Measurements from ENCODE around the gene FSTL4. TPM values are rescaled to one million over a fixed set of nuclear protein-coding genes. Genes with fewer than 3 reads are reported as not detected.

FSTL4 gene
- total RNA-seq, 4 donors from 2014 or later: 5.1 to 8.3 (median 6.0) TPM

- intact Hi-C loops (cut with DNase I; ENCODE audit: low total_unique reads): no loop called here
- TF ChIP-seq POLR2A (IDR thresholded peaks at IDR 0.05): no peak
- TF ChIP-seq CTCF (IDR thresholded peaks at IDR 0.05): no peak
- H3K4me3 ChIP-seq (ENCODE audit: low read depth, poor library complexity, severe bottlenecking): no peak overlapping the region
- DNase-seq (ENCODE audit: low spot score in 2 of 2): peak in 1 of 2 donors; percentile 52
- WGBS, 2 donors: 75 to 88% methylated on average over 7 to 9 of the region's 9 CpGs
Measured at GRCh38 chr5:133240425-133241091, 371.8 kb downstream of the FSTL4 start.

- no peak for TF ChIP-seq CTCF (IDR thresholded peaks at IDR 0.05)
- TF ChIP-seq POLR2A (IDR thresholded peaks at IDR 0.05): no peak
- intact Hi-C loops (cut with DNase I; ENCODE audit: low total_unique reads): no loop called here
- H3K4me3 ChIP-seq (ENCODE audit: low read depth, poor library complexity, severe bottlenecking): no peak overlapping the region
- no peak for DNase-seq (ENCODE audit: low spot score in 2 of 2)
- 91 to 95% methylated on average over 27 to 31 of the region's 35 CpGs for WGBS, 2 donors
Measured at GRCh38 chr5:133238426-133239205, 373.7 kb downstream of the FSTL4 start.

- TF ChIP-seq POLR2A (IDR thresholded peaks at IDR 0.05) (no peak), CTCF (IDR thresholded peaks at IDR 0.05) (no peak)
Measured at GRCh38 chr5:133236976-133237375, 375.4 kb downstream of the FSTL4 start.

GRCh38 chr5:133236541-133236951 is 375.8 kb downstream of the FSTL4 start:
- H3K4me3 ChIP-seq (ENCODE audit: low read depth, poor library complexity, severe bottlenecking): no peak overlapping the region
- 79 to 92% methylated on average over 8 of the region's 8 CpGs for whole genome bisulfite sequencing, 2 donors
- DNase-seq (ENCODE audit: low spot score in 2 of 2): peak in 1 of 2 donors; percentile 81
- TF ChIP-seq POLR2A (IDR thresholded peaks at IDR 0.05): no peak
- TF ChIP-seq CTCF (IDR thresholded peaks at IDR 0.05): no peak
- intact Hi-C loops (cut with DNase I; ENCODE audit: low total_unique reads): no loop called here

More at GRCh38 chr5:133236976-133237375, 375.4 kb downstream of the FSTL4 start:
- peak in 1 of 2 donors; percentile 57 for DNase-seq (ENCODE audit: low spot score in 2 of 2)
- no peak overlapping the region for H3K4me3 ChIP-seq (ENCODE audit: low read depth, poor library complexity, severe bottlenecking)
- WGBS, 2 donors: 76 to 81% methylated on average over 12 of the region's 12 CpGs
- intact Hi-C loops (cut with DNase I; ENCODE audit: low total_unique reads): no loop called here

- no peak for TF ChIP-seq CTCF (IDR thresholded peaks at IDR 0.05)
- TF ChIP-seq POLR2A (IDR thresholded peaks at IDR 0.05): no peak
- WGBS, 2 donors: 88% methylated on average over 9 of the region's 9 CpGs
Measured at GRCh38 chr5:133235696-133236426, 376.5 kb downstream of the FSTL4 start.

More at GRCh38 chr5:133235696-133236426, 376.5 kb downstream of the FSTL4 start:
- intact Hi-C loops (cut with DNase I; ENCODE audit: low total_unique reads): no loop called here
- no peak overlapping the region for H3K4me3 ChIP-seq (ENCODE audit: low read depth, poor library complexity, severe bottlenecking)
- peak in 1 of 2 donors; percentile 45 for DNase-seq (ENCODE audit: low spot score in 2 of 2)

Data from lower leg skin (tissue), 4 donors.